ENCODE data around the gene IL3RA.
"Not testable (repeated sequence)": the region's sequence is repeated elsewhere in the genome, so short reads cannot be mapped to it uniquely, and the experiment has no call there.

The IL3RA gene

GRCh38 chrX:1341545-1342184 lies 5.1 kb downstream of the IL3RA start:
- no peaks in the 10 kb centered on the region for H3K79me2 ChIP-seq (ENCODE audit: insufficient read depth, low read length)
- H3K4me3 ChIP-seq (ENCODE audit: low read depth, low read length, poor library complexity, severe bottlenecking) = no peak overlapping the region
- TF ChIP-seq CTCF (IDR thresholded peaks at IDR 0.05; ENCODE audit: low read length) (no peak), EZH2 (IDR thresholded peaks at IDR 0.05; ENCODE audit: borderline replicate concordance, low read length) (no peak)
- H3K27me3 ChIP-seq (ENCODE audit: insufficient read depth, low read length) = peaks cover 4% of the 10 kb centered on the region; the same call in 1 of the 2 replicates
- no peaks in the 10 kb centered on the region for H3K36me3 ChIP-seq (ENCODE audit: insufficient read depth, low read length)
- H3F3A ChIP-seq (ENCODE audit: insufficient read depth, low read length) = no peaks in the 10 kb centered on the region
- H3K9me2 ChIP-seq (ENCODE audit: low read depth, low read length) = no peaks in the 10 kb centered on the region
- H2AFZ ChIP-seq (ENCODE audit: low read length) = no peak overlapping the region
- H3K9ac ChIP-seq (ENCODE audit: low read length) = no peak overlapping the region
- no peak overlapping the region for H3K27ac ChIP-seq (ENCODE audit: low read depth, low read length, poor library complexity, severe bottlenecking)
- H3K4me1 ChIP-seq (ENCODE audit: insufficient read depth, low read length, severe bottlenecking) = no peaks in the 10 kb centered on the region
- H3K9me3 ChIP-seq (ENCODE audit: low read length) = no peaks in the 10 kb centered on the region
- no peak overlapping the region for H3K4me2 ChIP-seq (ENCODE audit: low read length)
- H4K20me1 ChIP-seq (ENCODE audit: insufficient read depth, low read length) = no peaks in the 10 kb centered on the region

- H3K9ac ChIP-seq (ENCODE audit: low read length); H3K9me2 ChIP-seq (ENCODE audit: low read depth, low read length); H3K4me3 ChIP-seq (ENCODE audit: low read depth, low read length, poor library complexity, severe bottlenecking); H3K27me3 ChIP-seq (ENCODE audit: insufficient read depth, low read length); H3K36me3 ChIP-seq (ENCODE audit: insufficient read depth, low read length); H3K4me2 ChIP-seq (ENCODE audit: low read length); H3K79me2 ChIP-seq (ENCODE audit: insufficient read depth, low read length); H4K20me1 ChIP-seq (ENCODE audit: insufficient read depth, low read length); H3F3A ChIP-seq (ENCODE audit: insufficient read depth, low read length); H3K27ac ChIP-seq (ENCODE audit: low read depth, low read length, poor library complexity, severe bottlenecking); H3K9me3 ChIP-seq (ENCODE audit: low read length); H3K4me1 ChIP-seq (ENCODE audit: insufficient read depth, low read length, severe bottlenecking); H2AFZ ChIP-seq (ENCODE audit: low read length): not testable (repeated sequence)
These were observed 13.0 kb downstream of the IL3RA start for GRCh38 chrX:1349606-1350005.

- no peaks in the 10 kb centered on the region for H3F3A ChIP-seq (ENCODE audit: insufficient read depth, low read length)
- no peaks in the 10 kb centered on the region for H3K4me1 ChIP-seq (ENCODE audit: insufficient read depth, low read length, severe bottlenecking)
- H3K27ac ChIP-seq (ENCODE audit: low read depth, low read length, poor library complexity, severe bottlenecking) = no peak overlapping the region
- H3K4me2 ChIP-seq (ENCODE audit: low read length) = no peak overlapping the region
- H3K36me3 ChIP-seq (ENCODE audit: insufficient read depth, low read length) = no peaks in the 10 kb centered on the region
- H2AFZ ChIP-seq (ENCODE audit: low read length) = no peak overlapping the region
- H3K9me3 ChIP-seq (ENCODE audit: low read length) = no peaks in the 10 kb centered on the region
- no peak overlapping the region for H3K4me3 ChIP-seq (ENCODE audit: low read depth, low read length, poor library complexity, severe bottlenecking)
- TF ChIP-seq CTCF (IDR thresholded peaks at IDR 0.05; ENCODE audit: low read length) (no peak), EZH2 (IDR thresholded peaks at IDR 0.05; ENCODE audit: borderline replicate concordance, low read length) (no peak)
- H3K9me2 ChIP-seq (ENCODE audit: low read depth, low read length) = no peaks in the 10 kb centered on the region
- no peaks in the 10 kb centered on the region for H3K27me3 ChIP-seq (ENCODE audit: insufficient read depth, low read length)
- no peaks in the 10 kb centered on the region for H3K79me2 ChIP-seq (ENCODE audit: insufficient read depth, low read length)
- H4K20me1 ChIP-seq (ENCODE audit: insufficient read depth, low read length) = no peaks in the 10 kb centered on the region
- H3K9ac ChIP-seq (ENCODE audit: low read length) = no peak overlapping the region
These were observed 15.6 kb downstream of the IL3RA start for GRCh38 chrX:1351981-1352714.
